ENCODE measurements around the gene RAD51B.

GRCh38 chr14:68658943-68659931, 839.7 kb downstream of the RAD51B start:
- no peak for TF ChIP-seq CTCF (IDR thresholded peaks at IDR 0.05)
- TF ChIP-seq REST (IDR thresholded peaks at IDR 0.05; ENCODE audit: insufficient read depth in 1 of 2, low read depth in 2 of 2, low read length in 1 of 2) = no peak
- no peak for TF ChIP-seq TCF7L2 (IDR thresholded peaks at IDR 0.05; ENCODE audit: low read depth, low read length)
- no peak for TF ChIP-seq POLR2AphosphoS5 (IDR thresholded peaks at IDR 0.05; ENCODE audit: low read depth, low read length)
- no peak for TF ChIP-seq SIN3A (IDR thresholded peaks at IDR 0.05; ENCODE audit: borderline replicate concordance, insufficient read depth, low read depth, low read length)
